ENCODE measurements around the gene PAXIP1.

Gene PAXIP1

GRCh38 chr7:154985230-154985629, 17.7 kb downstream of the PAXIP1 start:
- in situ Hi-C loops (cut with MboI; ENCODE audit: low sequenced_read_pairs) = no loop called here
- Histone ChIP-seq H3K4me1 (no peaks in the 10 kb centered on the region; the same call in 1 of the 2 replicates), H3K27me3 (ENCODE audit: low read depth) (no peaks in the 10 kb centered on the region), H3K36me3 (replicated peaks) (peaks cover 33% of the 10 kb centered on the region), H3K4me3 (no peak overlapping the region), H3K9me3 (no peaks in the 10 kb centered on the region)
- DNase-seq (ENCODE audit: low spot score in 2 of 2) = no peak

GRCh38 chr7:154984601-154985188, 18.2 kb downstream of the PAXIP1 start:
- H3K4me3 ChIP-seq = no peak overlapping the region
- H3K36me3 ChIP-seq (replicated peaks) = peaks cover 33% of the 10 kb centered on the region
- no peaks in the 10 kb centered on the region for H3K27me3 ChIP-seq (ENCODE audit: low read depth)
- no peaks in the 10 kb centered on the region for H3K9me3 ChIP-seq
- H3K4me1 ChIP-seq = no peaks in the 10 kb centered on the region; the same call in 1 of the 2 replicates
- in situ Hi-C loops (cut with MboI; ENCODE audit: low sequenced_read_pairs) = no loop called here
- no peak for DNase-seq (ENCODE audit: low spot score in 2 of 2)

- no peak for DNase-seq (ENCODE audit: low spot score in 2 of 2)
- no peaks in the 10 kb centered on the region for H3K27me3 ChIP-seq (ENCODE audit: low read depth)
- no peak overlapping the region for H3K4me3 ChIP-seq
- in situ Hi-C loops (cut with MboI; ENCODE audit: low sequenced_read_pairs) = no loop called here
- H3K4me1 ChIP-seq = no peaks in the 10 kb centered on the region
- peaks cover 59% of the 10 kb centered on the region for H3K36me3 ChIP-seq (replicated peaks)
- no peaks in the 10 kb centered on the region for H3K9me3 ChIP-seq
These were observed 24.9 kb downstream of the PAXIP1 start for GRCh38 chr7:154978017-154978416.

- no peaks in the 10 kb centered on the region for H3K9me3 ChIP-seq
- H3K27me3 ChIP-seq (ENCODE audit: low read depth) = no peaks in the 10 kb centered on the region
- no peak for DNase-seq (ENCODE audit: low spot score in 2 of 2)
- no peak overlapping the region for H3K4me3 ChIP-seq
- no peaks in the 10 kb centered on the region for H3K4me1 ChIP-seq
- H3K36me3 ChIP-seq (replicated peaks) = peaks cover 57% of the 10 kb centered on the region
- in situ Hi-C loops (cut with MboI; ENCODE audit: low sequenced_read_pairs) = no loop called here
These were observed 25.7 kb downstream of the PAXIP1 start for GRCh38 chr7:154977250-154977649.

GRCh38 chr7:154976844-154977243, 26.1 kb downstream of the PAXIP1 start:
- Histone ChIP-seq H3K27me3 (ENCODE audit: low read depth) (no peaks in the 10 kb centered on the region), H3K4me3 (no peak overlapping the region), H3K4me1 (peaks cover 1% of the 10 kb centered on the region), H3K36me3 (replicated peaks) (peaks cover 53% of the 10 kb centered on the region), H3K9me3 (no peaks in the 10 kb centered on the region)
- DNase-seq (ENCODE audit: low spot score in 2 of 2) = no peak
- in situ Hi-C loops (cut with MboI; ENCODE audit: low sequenced_read_pairs) = no loop called here

GRCh38 chr7:154975984-154976383, 26.9 kb downstream of the PAXIP1 start:
- Histone ChIP-seq H3K9me3 (no peaks in the 10 kb centered on the region), H3K4me3 (no peak overlapping the region), H3K36me3 (replicated peaks) (peaks cover 59% of the 10 kb centered on the region), H3K4me1 (peaks cover 5% of the 10 kb centered on the region), H3K27me3 (ENCODE audit: low read depth) (no peaks in the 10 kb centered on the region)
- no peak for DNase-seq (ENCODE audit: low spot score in 2 of 2)
- in situ Hi-C loops (cut with MboI; ENCODE audit: low sequenced_read_pairs) = no loop called here

- H3K27me3 ChIP-seq (ENCODE audit: low read depth) = no peaks in the 10 kb centered on the region
- peaks cover 70% of the 10 kb centered on the region for H3K36me3 ChIP-seq (replicated peaks)
- no peak for DNase-seq (ENCODE audit: low spot score in 2 of 2)
- no peak overlapping the region for H3K4me3 ChIP-seq
- in situ Hi-C loops (cut with MboI; ENCODE audit: low sequenced_read_pairs) = no loop called here
- H3K9me3 ChIP-seq = no peaks in the 10 kb centered on the region
- peaks cover 5% of the 10 kb centered on the region for H3K4me1 ChIP-seq
These were observed 29.5 kb downstream of the PAXIP1 start for GRCh38 chr7:154973381-154973780.

GRCh38 chr7:154968336-154969001, 34.5 kb downstream of the PAXIP1 start:
- peaks cover 85% of the 10 kb centered on the region for H3K36me3 ChIP-seq (replicated peaks)
- DNase-seq (ENCODE audit: low spot score in 2 of 2) = peak in 1 of 2 experiments; percentile 31

GRCh38 chr7:154967401-154967955, 35.4 kb downstream of the PAXIP1 start:
- no peaks in the 10 kb centered on the region for H3K9me3 ChIP-seq
- H3K27me3 ChIP-seq (ENCODE audit: low read depth) = no peaks in the 10 kb centered on the region
- peaks cover 87% of the 10 kb centered on the region for H3K36me3 ChIP-seq (replicated peaks)
- peaks cover 12% of the 10 kb centered on the region for H3K4me1 ChIP-seq
- in situ Hi-C loops (cut with MboI; ENCODE audit: low sequenced_read_pairs) = no loop called here
- DNase-seq (ENCODE audit: low spot score in 2 of 2) = peak; percentile 59 to 64
- no peak overlapping the region for H3K4me3 ChIP-seq

More at GRCh38 chr7:154968336-154969001, 34.5 kb downstream of the PAXIP1 start:
- Histone ChIP-seq H3K4me3 (no peak overlapping the region), H3K9me3 (no peaks in the 10 kb centered on the region), H3K4me1 (peaks cover 12% of the 10 kb centered on the region), H3K27me3 (ENCODE audit: low read depth) (no peaks in the 10 kb centered on the region)
- in situ Hi-C loops (cut with MboI; ENCODE audit: low sequenced_read_pairs) = no loop called here

GRCh38 chr7:154965014-154965413, 37.9 kb downstream of the PAXIP1 start:
- Histone ChIP-seq H3K36me3 (replicated peaks) (peaks cover 96% of the 10 kb centered on the region), H3K27me3 (ENCODE audit: low read depth) (no peaks in the 10 kb centered on the region), H3K4me3 (no peak overlapping the region), H3K4me1 (peaks cover 7% of the 10 kb centered on the region), H3K9me3 (no peaks in the 10 kb centered on the region)
- in situ Hi-C loops (cut with MboI; ENCODE audit: low sequenced_read_pairs) = no loop called here
- DNase-seq (ENCODE audit: low spot score in 2 of 2) = no peak

GRCh38 chr7:154960063-154960790, 42.7 kb downstream of the PAXIP1 start:
- Histone ChIP-seq H3K27me3 (ENCODE audit: low read depth) (no peaks in the 10 kb centered on the region), H3K9me3 (no peaks in the 10 kb centered on the region), H3K4me1 (no peaks in the 10 kb centered on the region), H3K4me3 (no peak overlapping the region), H3K36me3 (replicated peaks) (peaks cover 89% of the 10 kb centered on the region)
- DNase-seq (ENCODE audit: low spot score in 2 of 2) = no peak
- in situ Hi-C loops (cut with MboI; ENCODE audit: low sequenced_read_pairs) = no loop called here

- Histone ChIP-seq H3K36me3 (replicated peaks) (peaks cover 82% of the 10 kb centered on the region), H3K27me3 (ENCODE audit: low read depth) (no peaks in the 10 kb centered on the region), H3K9me3 (no peaks in the 10 kb centered on the region), H3K4me1 (no peaks in the 10 kb centered on the region), H3K4me3 (no peak overlapping the region)
- DNase-seq (ENCODE audit: low spot score in 2 of 2) = no peak
- in situ Hi-C loops (cut with MboI; ENCODE audit: low sequenced_read_pairs) = no loop called here
These were observed 46.5 kb downstream of the PAXIP1 start for GRCh38 chr7:154956427-154956826.

GRCh38 chr7:154953006-154953684, 49.8 kb downstream of the PAXIP1 start:
- Histone ChIP-seq H3K9me3 (no peaks in the 10 kb centered on the region), H3K4me1 (no peaks in the 10 kb centered on the region), H3K27me3 (ENCODE audit: low read depth) (no peaks in the 10 kb centered on the region), H3K4me3 (no peak overlapping the region), H3K36me3 (replicated peaks) (peaks cover 66% of the 10 kb centered on the region)
- in situ Hi-C loops (cut with MboI; ENCODE audit: low sequenced_read_pairs) = no loop called here
- peak; percentile 13 to 84 for DNase-seq (ENCODE audit: low spot score in 2 of 2)

Data from HAP-1 (cell line).